A549 (cell line): ENCODE results near the gene SLC11A2. TPM values are rescaled to one million over a fixed set of nuclear protein-coding genes. Genes with fewer than 3 reads are reported as not detected.

Experiments
- ATAC-seq, 2 experiments: fragments of 200-7000 bp in 1 of 2; fragments of >200 bp in 1 of 2; cut with Nextera tagmentation in 1 of 2; cut with Tn5 transposase in 1 of 2; 3 replicates each; pipeline versions ENCODE4 v1.8.0 to v1.9.1; 2018 to 2020; ENCODE audit warnings: mild to moderate bottlenecking in 1 of 2, moderate library complexity in 1 of 2
- CTCF ChIA-PET: fragments of 300-600 bp; sonication (Branson Sonifier 250); formaldehyde crosslinking; extraction: SDS; loops from one replicate; lab custom pipeline; 2021; ENCODE audit warnings: antibody characterized with exemption, inconsistent platforms; lab: Yijun Ruan, JAX
- POLR2A ChIA-PET: fragments of 350-600 bp; formaldehyde crosslinking; extraction: SDS; loops from one replicate; lab custom pipeline; 2021; ENCODE audit warnings: antibody characterized with exemption, inconsistent platforms; lab: Yijun Ruan, JAX
- DNase-seq, 2 experiments: peaks; one replicate each; pipeline versions ENCODE4 v3.0.0 to v3.0.0-alpha.2; 2011 to 2016; ENCODE audit warnings: low read depth in 1 of 2, low spot score in 1 of 2
- FAIRE-seq: peaks from 2 replicates; lab custom pipeline; 2011; peaks lifted over from hg19 to GRCh38; lab: Jason Lieb, UNC
- H3K27ac ChIP-seq, 2 experiments: fragments of >200 bp; sonication (Bioruptor Twin); formaldehyde crosslinking; 3 replicates each; pipeline ENCODE4 v1.5.1; 2016 to 2017
- H3K4me1 ChIP-seq: fragments of >200 bp; sonication (Bioruptor Twin); formaldehyde crosslinking; 3 replicates; pipeline ENCODE4 v1.6.1; 2016
- H3K4me2 ChIP-seq: fragments of >200 bp; sonication (Bioruptor Twin); formaldehyde crosslinking; 3 replicates; pipeline ENCODE4 v1.6.1; 2016
- H3K4me3 ChIP-seq: fragments of >200 bp; sonication (Bioruptor Twin); formaldehyde crosslinking; 3 replicates; pipeline ENCODE4 v1.5.1; 2016
- H3K9me3 ChIP-seq: fragments of >200 bp; sonication (Bioruptor Twin); formaldehyde crosslinking; 3 replicates; pipeline ENCODE4 v1.6.1; 2016
- BHLHE40 ChIP-seq: IDR thresholded peaks from 2 replicates; pipeline ENCODE4 v1.6.1; 2012; ENCODE audit warnings: low read depth, low read length, inconsistent platforms
- CBX8 ChIP-seq: fragments of 200-600 bp; sonication (generic); IDR thresholded peaks from 2 replicates; pipeline ENCODE4 v1.6.1; 2016
- EHF ChIP-seq: fragments of 250-450 bp; sonication (Bioruptor Pico); IDR thresholded peaks from 2 replicates; pipeline ENCODE4 v1.5.0; 2020; ENCODE audit warnings: mild to moderate bottlenecking
- EHMT2 ChIP-seq: fragments of 200-600 bp; sonication (generic); IDR thresholded peaks from 2 replicates; pipeline ENCODE4 v1.6.1; 2016; ENCODE audit warnings: antibody characterized with exemption, low read depth, mild to moderate bottlenecking, moderate library complexity
- EP300 ChIP-seq, 2 experiments: fragments of >200 bp; sonication (Bioruptor Twin); formaldehyde crosslinking; IDR thresholded peaks; 2 replicates in 1 of 2; 3 replicates in 1 of 2; pipeline ENCODE4 v1.6.1; 2016 to 2017
- ESRRA ChIP-seq: fragments of 150-350 bp; IDR thresholded peaks from 2 replicates; pipeline ENCODE4 v1.6.1; 2014; ENCODE audit warnings: mild to moderate bottlenecking, low read length, borderline replicate concordance
- FOSB ChIP-seq: fragments of 250-450 bp; sonication (Bioruptor Pico); IDR thresholded peaks from 2 replicates; pipeline ENCODE4 v1.5.0; 2020; ENCODE audit warnings: mild to moderate bottlenecking, moderate library complexity
- GATA3 ChIP-seq: IDR thresholded peaks from 2 replicates; pipeline ENCODE4 v1.6.1; 2012; ENCODE audit warnings: borderline replicate concordance
- HDAC2 ChIP-seq: fragments of 200-600 bp; sonication (generic); IDR thresholded peaks from 2 replicates; pipeline ENCODE4 v1.6.1; 2016
- KDM1A ChIP-seq: fragments of 200-600 bp; sonication (generic); IDR thresholded peaks from 2 replicates; pipeline ENCODE4 v1.6.1; 2016; ENCODE audit warnings: low read depth, mild to moderate bottlenecking
- POLR2AphosphoS2 ChIP-seq: conservative IDR thresholded peaks from 2 replicates; pipeline ENCODE4 v1.6.1; 2012; ENCODE audit warnings: low read length, improper control_type of control experiment, inconsistent platforms
- RAD21 ChIP-seq, 2 experiments: fragments of >200 bp in 1 of 2; sonication (Bioruptor Twin) in 1 of 2; formaldehyde crosslinking in 1 of 2; IDR thresholded peaks in 1 of 2; conservative IDR thresholded peaks in 1 of 2; 2 replicates in 1 of 2; 3 replicates in 1 of 2; pipeline ENCODE4 v1.6.1; 2012 to 2018; ENCODE audit warnings: inconsistent platforms in 1 of 2
- RARB ChIP-seq: fragments of 250-450 bp; sonication (Bioruptor Pico); IDR thresholded peaks from 2 replicates; pipeline ENCODE4 v1.8.0; 2021; ENCODE audit warnings: mild to moderate bottlenecking, moderate library complexity
- RCOR1 ChIP-seq: fragments of 150-350 bp; IDR thresholded peaks from 2 replicates; pipeline ENCODE4 v1.6.1; 2014; ENCODE audit warnings: antibody characterized with exemption, low read length, low read depth
- RNF2 ChIP-seq: fragments of 200-600 bp; sonication (generic); IDR thresholded peaks from 2 replicates; pipeline ENCODE4 v1.6.1; 2016; ENCODE audit warnings: low read depth, mild to moderate bottlenecking, antibody characterized with exemption, moderate library complexity, borderline replicate concordance
- SMC3 ChIP-seq: fragments of >200 bp; sonication (Bioruptor Twin); formaldehyde crosslinking; IDR thresholded peaks from 3 replicates; pipeline ENCODE4 v1.6.1; 2018; ENCODE audit warnings: inconsistent platforms
- TP53 ChIP-seq: fragments of 250-450 bp; sonication (Bioruptor Pico); IDR thresholded peaks from 2 replicates; pipeline ENCODE4 v1.5.0; 2021; ENCODE audit warnings: mild to moderate bottlenecking, moderate library complexity
- ZC3H11A ChIP-seq: fragments of 450-650 bp; IDR thresholded peaks from 2 replicates; pipeline ENCODE4 v1.6.1; 2014; ENCODE audit warnings: antibody characterized with exemption, mild to moderate bottlenecking
- ZNF302 ChIP-seq: fragments of 250-450 bp; sonication (Bioruptor Pico); IDR thresholded peaks from 2 replicates; pipeline ENCODE4 v1.9.0; 2021; ENCODE audit warnings: inconsistent platforms, mild to moderate bottlenecking, moderate library complexity
- WGBS: methylation state at CpG from one replicate; pipeline ENCODE4 v1.1.6; 2017; ENCODE audit errors: missing lambda C conversion rate; 5-methylcytosine and 5-hydroxymethylcytosine counted together
- polyA plus RNA-seq, 4 experiments: library from polyadenylated mRNA; depleted of rRNA in 3 of 4; stranded (reverse); fragments of >200 nt; fragmentation: RNase III in 1 of 4; extraction: RNeasy Plus Mini Kit Qiagen cat#74134 plus additional on column Dnase treatment in 1 of 4; gene quantifications; 2 replicates in 3 of 4; 3 replicates in 1 of 4; pipeline ENCODE4 v1.2.3, GENCODE V29; 2011 to 2017
- TF ChIP-seq, protein P1 (sequence below): fragments of 150-350 bp; IDR thresholded peaks from 2 replicates; pipeline ENCODE4 v1.6.1; 2014; ENCODE audit warnings: low read depth, mild to moderate bottlenecking, low read length
- TF ChIP-seq, protein P2 (sequence below): IDR thresholded peaks from 2 replicates; pipeline ENCODE4 v1.6.1; 2012
- TF ChIP-seq, protein P3 (sequence below): fragments of 250-450 bp; sonication (Bioruptor Pico); IDR thresholded peaks from 2 replicates; pipeline ENCODE4 v1.5.0; 2020; ENCODE audit warnings: low read depth, mild to moderate bottlenecking, moderate library complexity
- TF ChIP-seq, protein P4 (sequence below): fragments of 200-600 bp; sonication (generic); IDR thresholded peaks from 2 replicates; pipeline ENCODE4 v1.6.1; 2016; ENCODE audit warnings: antibody characterized with exemption, mild to moderate bottlenecking, moderate library complexity
- TF ChIP-seq, protein P5 (sequence below): fragments of 250-450 bp; sonication (Bioruptor Pico); IDR thresholded peaks from 2 replicates; pipeline ENCODE4 v1.5.0; 2021; ENCODE audit warnings: mild to moderate bottlenecking, moderate library complexity, borderline replicate concordance
- TF ChIP-seq, protein P6 (sequence below): IDR thresholded peaks from 2 replicates; pipeline ENCODE4 v1.6.1; 2012; ENCODE audit warnings: low read depth, borderline replicate concordance

The SLC11A2 gene
- polyA plus RNA-seq, 2 of the 4 experiments (the other 2 are of a cell fraction): 30.8 to 80.7 TPM

DNA sequence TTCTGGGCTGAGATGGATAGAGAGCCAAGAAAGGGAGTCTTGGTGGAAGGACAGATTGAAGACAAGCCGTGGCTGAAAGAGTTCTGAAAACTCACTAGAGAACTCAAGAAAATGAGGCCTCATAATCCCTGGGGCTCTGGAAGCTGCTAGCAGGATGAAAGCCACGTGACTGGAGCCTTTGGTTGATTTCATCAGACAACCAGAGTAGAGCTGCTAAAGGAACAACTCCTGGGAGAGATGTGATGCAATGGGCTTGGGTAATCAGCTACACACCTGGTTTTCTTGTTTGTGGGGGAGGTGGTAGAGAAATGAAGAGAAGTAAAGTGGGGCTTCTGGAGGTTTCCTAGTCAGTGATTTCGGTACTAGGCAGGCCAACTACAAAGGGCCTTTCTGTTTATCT, 43.8 kb upstream of the SLC11A2 start:
- Histone ChIP-seq H3K4me2 (no peak overlapping the region), H3K4me3 (no peak overlapping the region), H3K9me3 (no peaks in the 10 kb centered on the region), H3K4me1 (no peaks in the 10 kb centered on the region; the same call in 1 of the 3 replicates), H3K27ac (peak overlapping the region in 1 of 2 experiments; percentile 6; a peak in 1 of 6 replicates)
- WGBS: 86% methylated on average over 3 of the region's 3 CpGs
- POLR2A ChIA-PET: interaction anchor here (1.6 kb wide), 1 partner anchor 14 kb away, joined by 4 read pairs; no protein-coding TSS in a partner anchor
- TF ChIP-seq, protein P1, sequence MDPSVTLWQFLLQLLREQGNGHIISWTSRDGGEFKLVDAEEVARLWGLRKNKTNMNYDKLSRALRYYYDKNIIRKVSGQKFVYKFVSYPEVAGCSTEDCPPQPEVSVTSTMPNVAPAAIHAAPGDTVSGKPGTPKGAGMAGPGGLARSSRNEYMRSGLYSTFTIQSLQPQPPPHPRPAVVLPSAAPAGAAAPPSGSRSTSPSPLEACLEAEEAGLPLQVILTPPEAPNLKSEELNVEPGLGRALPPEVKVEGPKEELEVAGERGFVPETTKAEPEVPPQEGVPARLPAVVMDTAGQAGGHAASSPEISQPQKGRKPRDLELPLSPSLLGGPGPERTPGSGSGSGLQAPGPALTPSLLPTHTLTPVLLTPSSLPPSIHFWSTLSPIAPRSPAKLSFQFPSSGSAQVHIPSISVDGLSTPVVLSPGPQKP: no peak
- no peak for TF ChIP-seq RAD21 (conservative IDR thresholded peaks at IDR 0.05 in 1 of 2, IDR thresholded peaks at IDR 0.05 in 1 of 2)
- TF ChIP-seq CBX8: no peak
- no peak for TF ChIP-seq EHF (CRISPR knock-in tag)
- TF ChIP-seq ESRRA: no peak
- TF ChIP-seq HDAC2: no peak
- TF ChIP-seq, protein P2, sequence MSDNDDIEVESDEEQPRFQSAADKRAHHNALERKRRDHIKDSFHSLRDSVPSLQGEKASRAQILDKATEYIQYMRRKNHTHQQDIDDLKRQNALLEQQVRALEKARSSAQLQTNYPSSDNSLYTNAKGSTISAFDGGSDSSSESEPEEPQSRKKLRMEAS: no peak
- TF ChIP-seq ZNF302 (CRISPR knock-in tag): no peak
- TF ChIP-seq GATA3: no peak
- TF ChIP-seq EP300 (IDR thresholded peaks at IDR 0.05): no peak
- TF ChIP-seq RARB: no peak
- no peak for TF ChIP-seq POLR2AphosphoS2
- no peak for TF ChIP-seq SMC3
- TF ChIP-seq, protein P3, sequence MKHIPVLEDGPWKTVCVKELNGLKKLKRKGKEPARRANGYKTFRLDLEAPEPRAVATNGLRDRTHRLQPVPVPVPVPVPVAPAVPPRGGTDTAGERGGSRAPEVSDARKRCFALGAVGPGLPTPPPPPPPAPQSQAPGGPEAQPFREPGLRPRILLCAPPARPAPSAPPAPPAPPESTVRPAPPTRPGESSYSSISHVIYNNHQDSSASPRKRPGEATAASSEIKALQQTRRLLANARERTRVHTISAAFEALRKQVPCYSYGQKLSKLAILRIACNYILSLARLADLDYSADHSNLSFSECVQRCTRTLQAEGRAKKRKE (CRISPR knock-in tag): no peak
- no peak for TF ChIP-seq KDM1A
- TF ChIP-seq FOSB: no peak
- TF ChIP-seq ZC3H11A: no peak
- TF ChIP-seq, protein P4, sequence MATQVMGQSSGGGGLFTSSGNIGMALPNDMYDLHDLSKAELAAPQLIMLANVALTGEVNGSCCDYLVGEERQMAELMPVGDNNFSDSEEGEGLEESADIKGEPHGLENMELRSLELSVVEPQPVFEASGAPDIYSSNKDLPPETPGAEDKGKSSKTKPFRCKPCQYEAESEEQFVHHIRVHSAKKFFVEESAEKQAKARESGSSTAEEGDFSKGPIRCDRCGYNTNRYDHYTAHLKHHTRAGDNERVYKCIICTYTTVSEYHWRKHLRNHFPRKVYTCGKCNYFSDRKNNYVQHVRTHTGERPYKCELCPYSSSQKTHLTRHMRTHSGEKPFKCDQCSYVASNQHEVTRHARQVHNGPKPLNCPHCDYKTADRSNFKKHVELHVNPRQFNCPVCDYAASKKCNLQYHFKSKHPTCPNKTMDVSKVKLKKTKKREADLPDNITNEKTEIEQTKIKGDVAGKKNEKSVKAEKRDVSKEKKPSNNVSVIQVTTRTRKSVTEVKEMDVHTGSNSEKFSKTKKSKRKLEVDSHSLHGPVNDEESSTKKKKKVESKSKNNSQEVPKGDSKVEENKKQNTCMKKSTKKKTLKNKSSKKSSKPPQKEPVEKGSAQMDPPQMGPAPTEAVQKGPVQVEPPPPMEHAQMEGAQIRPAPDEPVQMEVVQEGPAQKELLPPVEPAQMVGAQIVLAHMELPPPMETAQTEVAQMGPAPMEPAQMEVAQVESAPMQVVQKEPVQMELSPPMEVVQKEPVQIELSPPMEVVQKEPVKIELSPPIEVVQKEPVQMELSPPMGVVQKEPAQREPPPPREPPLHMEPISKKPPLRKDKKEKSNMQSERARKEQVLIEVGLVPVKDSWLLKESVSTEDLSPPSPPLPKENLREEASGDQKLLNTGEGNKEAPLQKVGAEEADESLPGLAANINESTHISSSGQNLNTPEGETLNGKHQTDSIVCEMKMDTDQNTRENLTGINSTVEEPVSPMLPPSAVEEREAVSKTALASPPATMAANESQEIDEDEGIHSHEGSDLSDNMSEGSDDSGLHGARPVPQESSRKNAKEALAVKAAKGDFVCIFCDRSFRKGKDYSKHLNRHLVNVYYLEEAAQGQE: no peak
- TF ChIP-seq RCOR1: no peak
- TF ChIP-seq TP53 (CRISPR knock-in tag): no peak
- ATAC-seq: no peak
- no peak for DNase-seq
- FAIRE-seq: no peak
- CTCF ChIA-PET: interaction anchor here (0.5 to 2.3 kb wide), 2 partner anchors 9 to 22 kb away, joined by 3 to 8 read pairs; partner anchors contain the start of gene LETMD1

DNA sequence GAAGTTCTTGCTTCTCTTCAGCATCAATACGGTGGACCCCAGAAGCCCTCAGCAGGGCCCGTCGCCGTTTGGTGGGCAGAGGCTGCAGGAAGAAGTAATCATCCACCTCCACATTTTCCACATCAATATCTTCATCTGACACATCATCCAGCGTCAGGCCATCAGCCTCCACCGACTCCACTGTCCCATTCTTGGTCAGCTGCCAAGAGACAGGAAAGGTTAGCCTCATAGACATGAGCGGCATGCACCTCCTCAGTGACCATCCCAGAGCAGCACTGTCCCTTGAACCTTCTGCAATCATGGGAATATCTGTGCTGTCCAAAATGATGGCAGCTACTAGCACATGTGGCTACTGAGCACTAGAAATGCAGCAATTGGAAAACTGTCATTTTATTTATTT, 41.6 kb upstream of the SLC11A2 start:
- 89% methylated on average over 7 of the region's 7 CpGs for WGBS
- ATAC-seq (no peak), FAIRE-seq (no peak), DNase-seq (no peak)
- ChIA-PET CTCF (interaction anchor here (1.3 kb wide), 1 partner anchor 149 kb away, joined by 3 read pairs; no protein-coding TSS in a partner anchor), POLR2A (no interaction called here)
- TF ChIP-seq BHLHE40: no peak
- no peak for TF ChIP-seq EP300 (IDR thresholded peaks at IDR 0.05)
- TF ChIP-seq, protein P5, sequence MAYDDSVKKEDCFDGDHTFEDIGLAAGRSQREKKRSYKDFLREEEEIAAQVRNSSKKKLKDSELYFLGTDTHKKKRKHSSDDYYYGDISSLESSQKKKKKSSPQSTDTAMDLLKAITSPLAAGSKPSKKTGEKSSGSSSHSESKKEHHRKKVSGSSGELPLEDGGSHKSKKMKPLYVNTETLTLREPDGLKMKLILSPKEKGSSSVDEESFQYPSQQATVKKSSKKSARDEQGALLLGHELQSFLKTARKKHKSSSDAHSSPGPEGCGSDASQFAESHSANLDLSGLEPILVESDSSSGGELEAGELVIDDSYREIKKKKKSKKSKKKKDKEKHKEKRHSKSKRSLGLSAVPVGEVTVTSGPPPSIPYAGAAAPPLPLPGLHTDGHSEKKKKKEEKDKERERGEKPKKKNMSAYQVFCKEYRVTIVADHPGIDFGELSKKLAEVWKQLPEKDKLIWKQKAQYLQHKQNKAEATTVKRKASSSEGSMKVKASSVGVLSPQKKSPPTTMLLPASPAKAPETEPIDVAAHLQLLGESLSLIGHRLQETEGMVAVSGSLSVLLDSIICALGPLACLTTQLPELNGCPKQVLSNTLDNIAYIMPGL (CRISPR knock-in tag): no peak
- TF ChIP-seq EHMT2: no peak
- TF ChIP-seq RNF2: no peak
- no peak for TF ChIP-seq ESRRA
- TF ChIP-seq, protein P6, sequence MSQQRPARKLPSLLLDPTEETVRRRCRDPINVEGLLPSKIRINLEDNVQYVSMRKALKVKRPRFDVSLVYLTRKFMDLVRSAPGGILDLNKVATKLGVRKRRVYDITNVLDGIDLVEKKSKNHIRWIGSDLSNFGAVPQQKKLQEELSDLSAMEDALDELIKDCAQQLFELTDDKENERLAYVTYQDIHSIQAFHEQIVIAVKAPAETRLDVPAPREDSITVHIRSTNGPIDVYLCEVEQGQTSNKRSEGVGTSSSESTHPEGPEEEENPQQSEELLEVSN: no peak
- peaks cover 2% of the 10 kb centered on the region; the same call in 2 of the 3 replicates for H3K4me1 ChIP-seq
- H3K4me2 ChIP-seq: no peak overlapping the region
- H3K9me3 ChIP-seq: no peaks in the 10 kb centered on the region
- H3K4me3 ChIP-seq: no peak overlapping the region
- no peak overlapping the region for H3K27ac ChIP-seq
